Endodermal cell (in vitro differentiated cells): ENCODE data around the gene CALHM5. TPM values are rescaled to one million over a fixed set of nuclear protein-coding genes. Genes with fewer than 3 reads are reported as not detected.

Source experiments
- DNase-seq: peaks from one replicate; pipeline ENCODE4 v3.0.0-alpha.2; 2017
- H3K27ac ChIP-seq: 2 replicates; pipeline ENCODE4 v1.5.1; 2013; ENCODE audit warnings: mild to moderate bottlenecking, low read depth, low read length, moderate library complexity
- H3K27me3 ChIP-seq: 2 replicates; pipeline ENCODE4 v1.6.1; 2013; ENCODE audit warnings: mild to moderate bottlenecking, low read length, moderate library complexity; ENCODE audit not compliant: insufficient read depth, control insufficient read depth, poor library complexity, severe bottlenecking
- H3K36me3 ChIP-seq: 2 replicates; pipeline ENCODE4 v1.7.0; 2013; ENCODE audit warnings: mild to moderate bottlenecking, low read length, moderate library complexity; ENCODE audit not compliant: control insufficient read depth, insufficient read depth
- H3K4me1 ChIP-seq: one replicate; pipeline ENCODE4 v1.7.0; 2013; ENCODE audit warnings: low read length; ENCODE audit not compliant: control insufficient read depth, insufficient read depth
- H3K4me3 ChIP-seq: 2 replicates; pipeline ENCODE4 v1.5.1; 2013; ENCODE audit warnings: mild to moderate bottlenecking, low read length, moderate library complexity
- H3K9ac ChIP-seq: 2 replicates; pipeline ENCODE4 v1.6.1; 2013; ENCODE audit warnings: mild to moderate bottlenecking, low read length, moderate library complexity; ENCODE audit not compliant: poor library complexity, severe bottlenecking; ENCODE audit errors: extremely low read depth
- H3K9me3 ChIP-seq: 2 replicates; pipeline ENCODE4 v1.6.1; 2013; ENCODE audit warnings: mild to moderate bottlenecking, low read length, moderate library complexity; ENCODE audit not compliant: control insufficient read depth
- H3K27ac Mint-ChIP-seq: 2 replicates; pipeline ENCODE4 v1.8.0; 2020; ENCODE audit warnings: mixed read lengths
- H3K27me3 Mint-ChIP-seq: 2 replicates; pipeline ENCODE4 v1.8.0; 2021; ENCODE audit warnings: mild to moderate bottlenecking, mixed read lengths; ENCODE audit not compliant: insufficient read depth
- H3K36me3 Mint-ChIP-seq: 2 replicates; pipeline ENCODE4 v1.8.0; 2020; ENCODE audit warnings: low read depth, mixed read lengths
- H3K4me1 Mint-ChIP-seq: 2 replicates; pipeline ENCODE4 v1.8.0; 2020; ENCODE audit warnings: mixed read lengths
- H3K4me3 Mint-ChIP-seq: 2 replicates; pipeline ENCODE4 v1.8.0; 2020; ENCODE audit warnings: mild to moderate bottlenecking, moderate library complexity, mixed read lengths
- H3K9me3 Mint-ChIP-seq: 2 replicates; pipeline ENCODE4 v1.8.0; 2020; ENCODE audit warnings: mild to moderate bottlenecking, mixed read lengths
- WGBS, 2 experiments: methylation state at CpG; one replicate each; pipeline versions ENCODE4 v1.1.5 to v1.1.7; 2013; ENCODE audit warnings: missing lambda C conversion rate in 2 of 2, mixed read lengths in 1 of 2; ENCODE audit not compliant: insufficient coverage in 1 of 2, insufficient read length in 1 of 2; 5-methylcytosine and 5-hydroxymethylcytosine counted together
- total RNA-seq, 2 donors: library from RNA; stranded (reverse); fragmentation: NEBNext Ultra II Directional in 1 of 2; extraction: Animal tissue kit (Norgen Biotek cat#: 25700) in 1 of 2; gene quantifications; 2 replicates in 1 of 2; 3 replicates in 1 of 2; pipeline ENCODE4 v1.2.1, GENCODE V29; 2021
- TF ChIP-seq, protein P1 (sequence below): fragments of 200-600 bp; sonication (generic); conservative IDR thresholded peaks from 2 replicates; pipeline ENCODE4 v1.5.0; 2021; ENCODE audit warnings: antibody characterized with exemption, mild to moderate bottlenecking

CALHM5 gene
- total RNA-seq, 2 donors from 2014 or later = 0.18 to 0.20 TPM

DNA sequence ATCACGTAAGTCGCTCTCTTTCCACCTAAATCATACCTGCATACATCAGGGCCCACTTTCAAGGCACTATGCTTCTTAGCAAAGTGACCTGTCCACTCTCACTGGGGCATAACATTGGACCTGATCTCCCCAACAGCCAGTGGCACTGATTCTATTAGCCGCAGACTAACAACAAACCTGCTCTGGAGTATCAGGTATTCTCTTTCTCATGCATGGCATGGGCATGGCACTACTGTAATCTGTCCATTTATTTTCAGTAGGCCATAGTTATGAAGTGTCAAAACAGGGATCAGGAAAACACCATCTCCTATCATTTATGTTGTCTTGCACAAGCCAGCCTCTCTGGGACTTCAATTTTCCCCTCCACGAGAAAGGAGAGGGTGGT lies 50.6 kb downstream of the CALHM5 start:
- no peak overlapping the region for H3K27ac Mint-ChIP-seq

DNA sequence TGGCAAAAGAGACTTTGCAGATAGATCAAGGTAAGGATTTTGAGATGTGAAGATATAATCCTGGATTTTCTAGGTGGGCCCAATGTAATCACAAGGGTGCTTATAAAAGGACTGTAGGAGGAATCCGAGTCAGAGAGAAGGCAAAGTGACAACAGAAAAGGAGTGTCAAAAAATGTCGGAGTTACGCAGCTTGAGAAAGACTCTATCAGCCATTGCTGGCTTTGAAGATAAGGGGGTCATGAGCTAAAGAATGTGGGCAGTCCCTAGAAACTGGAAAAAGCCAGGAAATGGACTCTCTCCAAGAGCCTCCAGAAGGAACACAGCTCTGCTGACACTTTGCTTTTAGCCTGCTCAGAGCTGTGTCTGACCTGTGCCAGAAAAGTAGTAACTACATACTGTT lies 51.2 kb downstream of the CALHM5 start:
- H3K27me3 Mint-ChIP-seq = peaks cover 6% of the 10 kb centered on the region
- DNase-seq = no peak
- H3K4me1 Mint-ChIP-seq = peaks cover 3% of the 10 kb centered on the region
- Histone ChIP-seq H3K4me3 (no peak overlapping the region), H3K9ac (no peak overlapping the region), H3K27ac (no peak overlapping the region), H3K4me1 (peaks cover 3% of the 10 kb centered on the region), H3K27me3 (no peaks in the 10 kb centered on the region), H3K9me3 (no peaks in the 10 kb centered on the region), H3K36me3 (no peaks in the 10 kb centered on the region)
- no peaks in the 10 kb centered on the region for H3K9me3 Mint-ChIP-seq
- 63 to 69% methylated on average over 3 of the region's 3 CpGs for WGBS, 2 experiments
- no peaks in the 10 kb centered on the region for H3K36me3 Mint-ChIP-seq
- TF ChIP-seq, protein P1, sequence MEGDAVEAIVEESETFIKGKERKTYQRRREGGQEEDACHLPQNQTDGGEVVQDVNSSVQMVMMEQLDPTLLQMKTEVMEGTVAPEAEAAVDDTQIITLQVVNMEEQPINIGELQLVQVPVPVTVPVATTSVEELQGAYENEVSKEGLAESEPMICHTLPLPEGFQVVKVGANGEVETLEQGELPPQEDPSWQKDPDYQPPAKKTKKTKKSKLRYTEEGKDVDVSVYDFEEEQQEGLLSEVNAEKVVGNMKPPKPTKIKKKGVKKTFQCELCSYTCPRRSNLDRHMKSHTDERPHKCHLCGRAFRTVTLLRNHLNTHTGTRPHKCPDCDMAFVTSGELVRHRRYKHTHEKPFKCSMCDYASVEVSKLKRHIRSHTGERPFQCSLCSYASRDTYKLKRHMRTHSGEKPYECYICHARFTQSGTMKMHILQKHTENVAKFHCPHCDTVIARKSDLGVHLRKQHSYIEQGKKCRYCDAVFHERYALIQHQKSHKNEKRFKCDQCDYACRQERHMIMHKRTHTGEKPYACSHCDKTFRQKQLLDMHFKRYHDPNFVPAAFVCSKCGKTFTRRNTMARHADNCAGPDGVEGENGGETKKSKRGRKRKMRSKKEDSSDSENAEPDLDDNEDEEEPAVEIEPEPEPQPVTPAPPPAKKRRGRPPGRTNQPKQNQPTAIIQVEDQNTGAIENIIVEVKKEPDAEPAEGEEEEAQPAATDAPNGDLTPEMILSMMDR = no peak
- no peak overlapping the region for H3K27ac Mint-ChIP-seq
- H3K4me3 Mint-ChIP-seq = no peak overlapping the region

More for the DNA sequence above, 50.6 kb downstream of the CALHM5 start:
- no peaks in the 10 kb centered on the region for H3K27me3 ChIP-seq
- H3K27me3 Mint-ChIP-seq = peaks cover 4% of the 10 kb centered on the region
- TF ChIP-seq, protein P1 = no peak
- 91 to 97% methylated on average over 3 to 4 of the region's 4 CpGs for WGBS, 2 experiments
- no peaks in the 10 kb centered on the region for H3K36me3 ChIP-seq
- H3K4me3 ChIP-seq = no peak overlapping the region
- peaks cover 3% of the 10 kb centered on the region for H3K4me1 Mint-ChIP-seq
- no peaks in the 10 kb centered on the region for H3K36me3 Mint-ChIP-seq
- no peaks in the 10 kb centered on the region for H3K9me3 ChIP-seq
- no peak overlapping the region for H3K4me3 Mint-ChIP-seq
- H3K4me1 ChIP-seq = peaks cover 3% of the 10 kb centered on the region
- H3K27ac ChIP-seq = no peak overlapping the region
- H3K9me3 Mint-ChIP-seq = no peaks in the 10 kb centered on the region
- H3K9ac ChIP-seq = no peak overlapping the region
- DNase-seq = no peak

DNA sequence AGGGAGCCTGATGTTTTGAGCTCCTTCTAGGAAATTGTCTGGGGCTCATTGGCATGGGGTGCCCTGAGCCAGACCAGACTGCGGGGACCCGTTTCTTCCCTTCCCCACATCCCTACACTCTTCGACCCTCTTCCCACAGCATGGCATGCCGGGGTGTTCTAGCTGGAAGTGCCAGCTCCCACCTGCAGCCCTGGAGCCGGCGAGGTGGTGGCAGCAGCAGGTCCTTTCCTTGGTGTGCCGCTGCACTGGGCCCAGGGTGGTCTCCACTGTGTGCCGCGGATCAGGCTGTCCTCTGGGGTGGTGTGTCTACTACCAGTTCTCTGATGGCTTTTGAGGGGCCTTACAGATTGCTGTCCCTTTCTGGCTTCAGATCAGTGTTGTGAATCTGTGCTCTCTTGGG lies 52.4 kb downstream of the CALHM5 start:
- Mint-ChIP-seq H3K27ac (no peak overlapping the region), H3K27me3 (peaks cover 7% of the 10 kb centered on the region), H3K4me3 (no peak overlapping the region), H3K36me3 (no peaks in the 10 kb centered on the region), H3K4me1 (peaks cover 3% of the 10 kb centered on the region), H3K9me3 (no peaks in the 10 kb centered on the region)
- Histone ChIP-seq H3K4me3 (no peak overlapping the region), H3K27ac (no peak overlapping the region), H3K27me3 (no peaks in the 10 kb centered on the region), H3K9me3 (no peaks in the 10 kb centered on the region), H3K4me1 (peaks cover 3% of the 10 kb centered on the region), H3K36me3 (no peaks in the 10 kb centered on the region), H3K9ac (no peak overlapping the region)
- TF ChIP-seq, protein P1 = no peak
- no peak for DNase-seq
- 90% methylated on average over 9 of the region's 9 CpGs; no CpG with 5 or more reads in 1 of the 2 experiments for WGBS, 2 experiments
